IMR-90 (cell line): ENCODE measurements around the gene TRNAU1AP. TPM values are rescaled to one million over a fixed set of nuclear protein-coding genes. Genes with fewer than 3 reads are reported as not detected.

Source experiments
- ATAC-seq: fragments of 200-7000 bp; cut with Tn5 transposase; 2 replicates; pipeline ENCODE4 v1.9.1; 2020; ENCODE audit warnings: low read depth, mild to moderate bottlenecking, moderate library complexity
- BruUV-seq: library from RNA; stranded (reverse); fragments of 400-500 nt; replicated peaks from 2 replicates; lab custom pipeline; 2021; lab: Mats Ljungman, UMichigan
- CTCF ChIA-PET: fragments of 300-600 bp; formaldehyde crosslinking; extraction: SDS; loops from one replicate; lab custom pipeline; 2021; ENCODE audit warnings: antibody characterized with exemption; lab: Yijun Ruan, JAX
- POLR2A ChIA-PET: fragments of 300-600 bp; sonication (Branson Sonifier 250); formaldehyde crosslinking; loops from one replicate; lab custom pipeline; 2022; ENCODE audit warnings: antibody characterized with exemption; ENCODE audit not compliant: unreplicated experiment; lab: Charles Lee
- DNase-seq: peaks from one replicate; pipeline ENCODE4 v3.0.0; 2013
- H2AFZ ChIP-seq: replicated peaks from 2 replicates; pipeline ENCODE3; 2013; ENCODE audit warnings: low read length, mild to moderate bottlenecking; ENCODE audit not compliant: poor library complexity
- H2AK5ac ChIP-seq: 2 replicates; pipeline ENCODE4 v1.6.1; 2013; ENCODE audit warnings: low read depth, low read length, inconsistent platforms
- H2AK9ac ChIP-seq: replicated peaks from 2 replicates; pipeline ENCODE3; 2013; ENCODE audit warnings: mild to moderate bottlenecking, low read depth, low read length, moderate library complexity; ENCODE audit not compliant: poor library complexity
- H2BK120ac ChIP-seq: 2 replicates; pipeline ENCODE4 v1.6.1; 2013; ENCODE audit warnings: low read depth, low read length, inconsistent platforms
- H2BK15ac ChIP-seq: 3 replicates; pipeline ENCODE4 v1.6.1; 2013; ENCODE audit warnings: low read depth, low read length, inconsistent platforms
- H2BK20ac ChIP-seq: 2 replicates; pipeline ENCODE4 v1.6.1; 2013; ENCODE audit warnings: low read depth, mild to moderate bottlenecking, inconsistent platforms, low read length, moderate library complexity
- H2BK5ac ChIP-seq: 2 replicates; pipeline ENCODE4 v1.6.1; 2013; ENCODE audit warnings: mild to moderate bottlenecking, low read depth, low read length, inconsistent platforms; ENCODE audit not compliant: poor library complexity, severe bottlenecking
- H3K14ac ChIP-seq: replicated peaks from 2 replicates; pipeline ENCODE4 v1.6.1; 2013; ENCODE audit warnings: low read depth, low read length, inconsistent platforms
- H3K18ac ChIP-seq: 2 replicates; pipeline ENCODE4 v1.6.1; 2013; ENCODE audit warnings: low read depth, low read length, control low read depth
- H3K23ac ChIP-seq: 2 replicates; pipeline ENCODE4 v1.6.1; 2013; ENCODE audit warnings: low read depth, low read length, inconsistent platforms
- H3K27ac ChIP-seq: 2 replicates; pipeline ENCODE4 v1.5.1; 2013; ENCODE audit warnings: mild to moderate bottlenecking, control low read depth, low read length; ENCODE audit not compliant: insufficient read depth
- H3K27me3 ChIP-seq: 2 replicates; pipeline ENCODE4 v1.6.1; 2013; ENCODE audit warnings: low read length; ENCODE audit not compliant: control insufficient read depth, insufficient read depth
- H3K36me3 ChIP-seq: 2 replicates; pipeline ENCODE4 v1.6.1; 2013; ENCODE audit warnings: low read length, mixed read lengths; ENCODE audit not compliant: control insufficient read depth, insufficient read depth
- H3K4ac ChIP-seq: 2 replicates; pipeline ENCODE4 v1.6.1; 2013; ENCODE audit warnings: low read depth, low read length, inconsistent platforms
- H3K4me1 ChIP-seq: 2 replicates; pipeline ENCODE4 v1.6.1; 2013; ENCODE audit warnings: low read length, mixed read lengths; ENCODE audit not compliant: control insufficient read depth, insufficient read depth
- H3K4me2 ChIP-seq: 2 replicates; pipeline ENCODE4 v1.6.1; 2013; ENCODE audit warnings: low read depth, mild to moderate bottlenecking, control low read depth, low read length, moderate library complexity
- H3K4me3 ChIP-seq: 2 replicates; pipeline ENCODE4 v1.5.1; 2013; ENCODE audit warnings: low read depth, mild to moderate bottlenecking, control low read depth, low read length, moderate library complexity; ENCODE audit not compliant: insufficient read depth
- H3K56ac ChIP-seq: 2 replicates; pipeline ENCODE4 v1.6.1; 2013; ENCODE audit warnings: low read length, inconsistent platforms; ENCODE audit not compliant: insufficient read depth; ENCODE audit errors: extremely low read depth
- H3K79me1 ChIP-seq, 2 experiments: 2 replicates each; pipeline ENCODE4 v1.6.1; 2013; ENCODE audit warnings: low read length in 2 of 2, inconsistent platforms in 1 of 2, low read depth in 1 of 2
- H3K9ac ChIP-seq: 2 replicates; pipeline ENCODE4 v1.6.1; 2013; ENCODE audit warnings: low read depth, low read length, control low read depth
- H3K9me1 ChIP-seq: 2 replicates; pipeline ENCODE4 v1.6.1; 2013; ENCODE audit warnings: low read length, inconsistent platforms; ENCODE audit not compliant: insufficient read depth
- H3K9me3 ChIP-seq: 2 replicates; pipeline ENCODE4 v1.6.1; 2013; ENCODE audit warnings: low read length; ENCODE audit not compliant: control insufficient read depth, insufficient read depth
- H4K20me1 ChIP-seq: 2 replicates; pipeline ENCODE4 v1.6.1; 2013; ENCODE audit warnings: low read length, inconsistent platforms; ENCODE audit not compliant: insufficient read depth
- H4K5ac ChIP-seq: 2 replicates; pipeline ENCODE4 v1.6.1; 2013; ENCODE audit warnings: mild to moderate bottlenecking, low read depth, low read length, control low read depth
- H4K8ac ChIP-seq, 2 experiments: 2 replicates each; pipeline ENCODE4 v1.6.1; 2013; ENCODE audit warnings: low read depth in 2 of 2, low read length in 2 of 2, control low read depth in 1 of 2, inconsistent platforms in 1 of 2
- H4K91ac ChIP-seq: 2 replicates; pipeline ENCODE4 v1.6.1; 2013; ENCODE audit warnings: low read depth, low read length, inconsistent platforms; ENCODE audit not compliant: insufficient read depth
- CHD1 ChIP-seq: IDR thresholded peaks from 2 replicates; pipeline ENCODE4 v1.6.1; 2012; ENCODE audit warnings: low read depth, low read length, improper control_type of control experiment
- FOS ChIP-seq: fragments of 150-350 bp; IDR thresholded peaks from 2 replicates; pipeline ENCODE4 v1.6.1; 2016; ENCODE audit warnings: low read depth, low read length
- MAFK ChIP-seq: IDR thresholded peaks from 2 replicates; pipeline ENCODE4 v1.6.1; 2012; ENCODE audit warnings: low read depth, low read length, improper control_type of control experiment
- MXI1 ChIP-seq: IDR thresholded peaks from 2 replicates; pipeline ENCODE4 v1.6.1; 2012; ENCODE audit warnings: low read depth, mild to moderate bottlenecking, low read length, moderate library complexity, borderline replicate concordance
- NFE2L2 ChIP-seq: fragments of 150-350 bp; IDR thresholded peaks from 2 replicates; pipeline ENCODE4 v1.6.1; 2016; ENCODE audit warnings: low read depth, mild to moderate bottlenecking, low read length
- RFX5 ChIP-seq: IDR thresholded peaks from 2 replicates; pipeline ENCODE4 v1.8.0; 2012; ENCODE audit warnings: low read depth, mild to moderate bottlenecking, low read length, moderate library complexity
- SMC3 ChIP-seq: fragments of 150-350 bp; IDR thresholded peaks from 2 replicates; pipeline ENCODE4 v1.6.1; 2016; ENCODE audit warnings: low read depth, mild to moderate bottlenecking, antibody characterized with exemption, low read length, moderate library complexity
- WGBS, 2 experiments: methylation state at CpG; one replicate each; pipeline versions ENCODE4 v1.1.5 to v1.1.7; 2013; ENCODE audit warnings: missing lambda C conversion rate in 2 of 2; ENCODE audit not compliant: insufficient read length in 1 of 2; ENCODE audit errors: extremely low coverage in 2 of 2; 5-methylcytosine and 5-hydroxymethylcytosine counted together
- dilution Hi-C: fragments of 300-500 bp; cut with HindIII; formaldehyde crosslinking; loops from one replicate; pipeline ENCODE4 v1.14.3; 2018; ENCODE audit warnings: low sequenced_read_pairs; ENCODE audit not compliant: unreplicated experiment
- in situ Hi-C: fragments of 300-500 bp; cut with MboI; formaldehyde crosslinking; loops from 3 replicates; pipeline ENCODE4 v1.14.3; 2019; ENCODE audit warnings: low sequenced_read_pairs, inconsistent platforms, mixed read lengths
- intact Hi-C: fragments of 100-400 bp; cut with micrococcal nuclease; formaldehyde crosslinking; loops from 2 replicates; pipeline ENCODE4 v1.10.0; 2022
- polyA plus RNA-seq, 3 experiments: library from polyadenylated mRNA; depleted of rRNA; stranded (reverse); fragments of >200 nt; gene quantifications; 2 replicates each; pipeline ENCODE4 v1.2.3, GENCODE V29; 2012; ENCODE audit warnings: low replicate concordance in 1 of 3
- total RNA-seq: library from RNA; depleted of rRNA; stranded (reverse); fragments of >200 nt; gene quantifications from 2 replicates; pipeline ENCODE4 v1.2.3, GENCODE V29; 2012

Gene TRNAU1AP
- total and polyA plus RNA-seq, 2 of the 4 experiments (the other 2 are of a cell fraction): 23.3 to 23.8 TPM

GRCh38 chr1:28545246-28545628, 7.6 kb upstream of the TRNAU1AP start:
- Histone ChIP-seq H3K27me3 (no peaks in the 10 kb centered on the region), H3K14ac (no peak overlapping the region), H3K79me1 (no peaks in the 10 kb centered on the region), H2AFZ (no peak overlapping the region), H3K23ac (no peak overlapping the region), H3K4me3 (no peak overlapping the region), H4K91ac (no peak overlapping the region), H4K5ac (no peak overlapping the region), H3K9ac (no peak overlapping the region), H4K20me1 (no peaks in the 10 kb centered on the region), H3K9me3 (no peaks in the 10 kb centered on the region), H3K9me1 (no peaks in the 10 kb centered on the region), H2BK5ac (no peak overlapping the region), H3K18ac (no peak overlapping the region), H2AK5ac (no peak overlapping the region), H2AK9ac (no peak overlapping the region), H3K4me2 (no peak overlapping the region), H2BK15ac (no peak overlapping the region), H4K8ac (no peak overlapping the region), H3K36me3 (no peaks in the 10 kb centered on the region), H2BK20ac (no peak overlapping the region), H3K27ac (no peak overlapping the region), H3K56ac (no peak overlapping the region), H3K4me1 (no peaks in the 10 kb centered on the region), H3K4ac (no peak overlapping the region), H2BK120ac (no peak overlapping the region)
- CTCF ChIA-PET: interaction anchor here (0.6 to 1.1 kb wide), 2 partner anchors 18 to 36 kb away, joined by 3 read pairs; no protein-coding TSS in a partner anchor
- TF ChIP-seq SMC3 (no peak), CHD1 (no peak), RFX5 (no peak), FOS (no peak), NFE2L2 (no peak), MXI1 (no peak), MAFK (no peak)
- ATAC-seq (no peak), DNase-seq (no peak)
- POLR2A ChIA-PET: no interaction called here
- dilution Hi-C loops (no loop called here), in situ Hi-C loops (no loop called here), intact Hi-C loops (no loop called here)
- 83% methylated on average over 1 of the region's 4 CpGs; no CpG with 5 or more reads in 1 of the 2 experiments for WGBS, 2 experiments
- no TSS peak for BruUV-seq
